PFSK-1 (cell line): Measurements from ENCODE around the gene TRAF6.

Source experiments
- FOXP2 ChIP-seq: optimal IDR thresholded peaks from 2 replicates; pipeline ENCODE3; 2011; ENCODE audit warnings: borderline replicate concordance, control low read depth, inconsistent platforms; ENCODE audit not compliant: insufficient read depth; ENCODE audit errors: extremely low read length, extremely low read depth
- POLR2AphosphoS5 ChIP-seq: IDR thresholded peaks from 2 replicates; pipeline ENCODE4 v1.6.1; 2012; ENCODE audit warnings: low read depth, mild to moderate bottlenecking, control low read depth, low read length, moderate library complexity
- SIN3A ChIP-seq: IDR thresholded peaks from 2 replicates; pipeline ENCODE4 v1.6.1; 2012; ENCODE audit warnings: mild to moderate bottlenecking, low read length, moderate library complexity, borderline replicate concordance; ENCODE audit not compliant: insufficient read depth
- TAF1 ChIP-seq: IDR thresholded peaks from 2 replicates; pipeline ENCODE4 v1.6.1; 2012; ENCODE audit warnings: low read length, control low read depth, borderline replicate concordance; ENCODE audit not compliant: insufficient read depth
- TF ChIP-seq, protein P1 (sequence below), 2 experiments: IDR thresholded peaks; 2 replicates each; pipeline versions ENCODE4 v1.6.1 to v1.8.0; 2011 to 2012; ENCODE audit warnings: low read depth in 2 of 2, low read length in 2 of 2, control low read depth in 1 of 2, inconsistent platforms in 1 of 2, mild to moderate bottlenecking in 1 of 2, moderate library complexity in 1 of 2; ENCODE audit not compliant: insufficient read depth in 1 of 2

DNA sequence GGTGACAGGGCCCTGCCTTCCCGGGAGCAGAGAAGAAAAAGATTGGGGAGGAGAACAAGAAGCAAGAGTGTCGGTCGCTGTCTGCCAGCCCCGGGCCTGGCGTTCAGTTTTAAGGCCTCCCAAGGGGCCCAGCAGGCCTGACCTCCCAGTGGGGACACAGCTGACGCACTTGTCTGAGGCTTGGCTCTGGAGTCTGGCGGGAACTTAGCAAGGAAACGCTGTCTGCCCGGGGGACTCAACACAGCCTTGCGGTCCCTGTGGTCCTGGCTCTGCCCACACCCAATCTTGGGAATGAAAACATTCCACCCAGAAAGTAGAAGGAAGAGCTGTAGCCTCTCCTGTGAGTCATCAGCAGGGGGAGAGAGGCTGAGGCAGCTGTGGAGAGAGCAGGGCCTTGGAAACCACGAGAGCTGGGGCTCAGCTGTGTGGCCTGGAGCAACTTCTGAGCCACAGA lies 54.4 kb downstream of the TRAF6 start:
- TF ChIP-seq TAF1 (no peak), POLR2AphosphoS5 (no peak), SIN3A (no peak), FOXP2 (no peak)
- TF ChIP-seq, protein P1, sequence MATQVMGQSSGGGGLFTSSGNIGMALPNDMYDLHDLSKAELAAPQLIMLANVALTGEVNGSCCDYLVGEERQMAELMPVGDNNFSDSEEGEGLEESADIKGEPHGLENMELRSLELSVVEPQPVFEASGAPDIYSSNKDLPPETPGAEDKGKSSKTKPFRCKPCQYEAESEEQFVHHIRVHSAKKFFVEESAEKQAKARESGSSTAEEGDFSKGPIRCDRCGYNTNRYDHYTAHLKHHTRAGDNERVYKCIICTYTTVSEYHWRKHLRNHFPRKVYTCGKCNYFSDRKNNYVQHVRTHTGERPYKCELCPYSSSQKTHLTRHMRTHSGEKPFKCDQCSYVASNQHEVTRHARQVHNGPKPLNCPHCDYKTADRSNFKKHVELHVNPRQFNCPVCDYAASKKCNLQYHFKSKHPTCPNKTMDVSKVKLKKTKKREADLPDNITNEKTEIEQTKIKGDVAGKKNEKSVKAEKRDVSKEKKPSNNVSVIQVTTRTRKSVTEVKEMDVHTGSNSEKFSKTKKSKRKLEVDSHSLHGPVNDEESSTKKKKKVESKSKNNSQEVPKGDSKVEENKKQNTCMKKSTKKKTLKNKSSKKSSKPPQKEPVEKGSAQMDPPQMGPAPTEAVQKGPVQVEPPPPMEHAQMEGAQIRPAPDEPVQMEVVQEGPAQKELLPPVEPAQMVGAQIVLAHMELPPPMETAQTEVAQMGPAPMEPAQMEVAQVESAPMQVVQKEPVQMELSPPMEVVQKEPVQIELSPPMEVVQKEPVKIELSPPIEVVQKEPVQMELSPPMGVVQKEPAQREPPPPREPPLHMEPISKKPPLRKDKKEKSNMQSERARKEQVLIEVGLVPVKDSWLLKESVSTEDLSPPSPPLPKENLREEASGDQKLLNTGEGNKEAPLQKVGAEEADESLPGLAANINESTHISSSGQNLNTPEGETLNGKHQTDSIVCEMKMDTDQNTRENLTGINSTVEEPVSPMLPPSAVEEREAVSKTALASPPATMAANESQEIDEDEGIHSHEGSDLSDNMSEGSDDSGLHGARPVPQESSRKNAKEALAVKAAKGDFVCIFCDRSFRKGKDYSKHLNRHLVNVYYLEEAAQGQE (IDR thresholded peaks at IDR 0.05; ENCODE audit: insufficient read depth in 1 of 2, low read depth in 2 of 2, low read length in 2 of 2) = no peak
